Pancreas (tissue), 10 donors: Measurements from ENCODE around the gene PPP2R2D. TPM values are rescaled to one million over a fixed set of nuclear protein-coding genes. Genes with fewer than 3 reads are reported as not detected.

Source experiments
- ATAC-seq, 4 donors: fragments of 200-7000 bp; cut with Tn5 transposase; one replicate each; pipeline versions ENCODE4 v1.8.0 to v1.9.1; 2020; ENCODE audit warnings: mild to moderate bottlenecking in 4 of 4, moderate library complexity in 4 of 4
- DNase-seq, 6 donors: peaks; one replicate each; pipeline ENCODE4 v3.0.0-alpha.2; 2020
- FAIRE-seq: peaks from 2 replicates; lab custom pipeline; 2012; peaks lifted over from hg19 to GRCh38; lab: Jason Lieb, UNC
- H3K27ac ChIP-seq, 4 donors: fragments of 200-600 bp; sonication (generic); 1 replicate in 3 of 4; 2 replicates in 1 of 4; pipeline versions ENCODE4 v1.5.0 to v1.8.0; 2020
- H3K27me3 ChIP-seq, 4 donors: fragments of 200-600 bp; one replicate each; pipeline ENCODE4 v1.8.0; 2021
- H3K36me3 ChIP-seq, 3 donors: fragments of 200-600 bp; sonication (generic) in 1 of 3; one replicate each; pipeline versions ENCODE4 v1.5.0 to v1.8.0; 2020 to 2021
- H3K4me1 ChIP-seq, 3 donors: fragments of 200-600 bp; one replicate each; pipeline ENCODE4 v1.8.0; 2021
- H3K4me3 ChIP-seq, 4 donors: fragments of 200-600 bp; sonication (generic) in 2 of 4; one replicate each; pipeline versions ENCODE4 v1.5.0 to v1.8.0; 2020 to 2021
- H3K9me3 ChIP-seq, 4 donors: fragments of 200-600 bp; one replicate each; pipeline ENCODE4 v1.8.0; 2021
- WGBS, 2 donors: extraction: QIAGEN DNeasy Blood & Tissue Kit; methylation state at CpG; one replicate each; pipeline ENCODE4 v1.1.7; 2013; 5-methylcytosine and 5-hydroxymethylcytosine counted together
- intact Hi-C, 3 donors: fragments of 100-400 bp; cut with DNase I; formaldehyde crosslinking; loops; one replicate each; pipeline versions ENCODE4 v1.11.1 to v1.14.2; 2022
- polyA plus RNA-seq, 2 donors: library from polyadenylated mRNA; stranded (reverse); fragments of 200-250 nt; gene quantifications; one replicate each; pipeline ENCODE4 v1.2.3, GENCODE V29; 2013
- total RNA-seq, 6 donors: library from RNA; stranded (reverse); fragmentation: NEBNext Ultra II Directional in 4 of 6; extraction: Animal tissue kit (Norgen Biotek cat#: 25700) in 4 of 6; gene quantifications; one replicate each; pipeline versions ENCODE4 v1.2.1 to v1.2.4, GENCODE V29; 2021 to 2023
- TF ChIP-seq, protein P1 (sequence below), 4 donors: fragments of 200-600 bp; sonication (generic) in 3 of 4; IDR thresholded peaks; one replicate each; pipeline versions ENCODE4 v1.5.0 to v1.8.0; 2021; ENCODE audit warnings: antibody characterized with exemption in 4 of 4
- donor health status: healthy with polysubstance abuse.
- donor health status: DM: no; HTN: no; CAD: no; lungs with moderate emphysema.
- donor health status: DM: no; HTN: no; CAD: no.
- donor health status: control.
- donor health status: control.
- donor health status: Bipolar disorder and iron deficiency.
- donor health status: DM: yes; HTN: yes; CAD: no.
- donor health status: DM: no; HTN: no; CAD: no.
- donor health status: DM: no; HTN: no; CAD: no.
- donor health status: DM: yes; HTN: yes; CAD: no.

The PPP2R2D gene
- total and polyA plus RNA-seq, 8 donors: 25.5 to 87.7 (median 35.3) TPM

DNA sequence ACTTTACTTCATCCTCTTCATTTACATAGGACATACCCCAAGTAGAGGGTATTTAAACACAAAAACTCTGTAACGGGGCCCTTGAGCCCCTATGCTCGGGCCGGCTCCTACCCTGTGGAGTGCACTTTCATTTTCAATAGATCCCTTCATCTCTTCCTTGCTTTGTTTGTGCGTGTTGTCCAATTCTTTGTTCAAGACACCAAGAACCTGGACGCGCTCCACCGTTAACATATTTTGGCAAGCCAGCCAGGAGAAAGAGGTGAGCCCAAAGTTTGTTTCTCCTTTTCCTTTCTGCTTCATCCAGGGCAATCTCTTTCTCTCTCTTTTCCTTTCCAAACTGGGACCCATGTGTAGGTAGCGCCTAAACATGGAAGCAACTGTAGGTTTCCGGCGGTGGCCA lies 106.9 kb downstream of the PPP2R2D start:
- intact Hi-C loops: no loop called here
- WGBS, 2 donors: 92 to 93% methylated on average over 10 of the region's 10 CpGs

More for the DNA sequence above, 106.9 kb downstream of the PPP2R2D start:
- DNase-seq (no peak), FAIRE-seq (no peak), ATAC-seq (no peak)
- TF ChIP-seq, protein P1, sequence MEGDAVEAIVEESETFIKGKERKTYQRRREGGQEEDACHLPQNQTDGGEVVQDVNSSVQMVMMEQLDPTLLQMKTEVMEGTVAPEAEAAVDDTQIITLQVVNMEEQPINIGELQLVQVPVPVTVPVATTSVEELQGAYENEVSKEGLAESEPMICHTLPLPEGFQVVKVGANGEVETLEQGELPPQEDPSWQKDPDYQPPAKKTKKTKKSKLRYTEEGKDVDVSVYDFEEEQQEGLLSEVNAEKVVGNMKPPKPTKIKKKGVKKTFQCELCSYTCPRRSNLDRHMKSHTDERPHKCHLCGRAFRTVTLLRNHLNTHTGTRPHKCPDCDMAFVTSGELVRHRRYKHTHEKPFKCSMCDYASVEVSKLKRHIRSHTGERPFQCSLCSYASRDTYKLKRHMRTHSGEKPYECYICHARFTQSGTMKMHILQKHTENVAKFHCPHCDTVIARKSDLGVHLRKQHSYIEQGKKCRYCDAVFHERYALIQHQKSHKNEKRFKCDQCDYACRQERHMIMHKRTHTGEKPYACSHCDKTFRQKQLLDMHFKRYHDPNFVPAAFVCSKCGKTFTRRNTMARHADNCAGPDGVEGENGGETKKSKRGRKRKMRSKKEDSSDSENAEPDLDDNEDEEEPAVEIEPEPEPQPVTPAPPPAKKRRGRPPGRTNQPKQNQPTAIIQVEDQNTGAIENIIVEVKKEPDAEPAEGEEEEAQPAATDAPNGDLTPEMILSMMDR (IDR thresholded peaks at IDR 0.05): no peak
- Histone ChIP-seq H3K4me1 (peaks cover 0 to 14% (median 4%) of the 10 kb centered on the region in 3 donors), H3K4me3 (no peak overlapping the region), H3K36me3 (no peaks in the 10 kb centered on the region), H3K27me3 (no peaks in the 10 kb centered on the region), H3K9me3 (no peaks in the 10 kb centered on the region), H3K27ac (no peak overlapping the region)

Other genes with a start within 250 kb of the PPP2R2D start
- gene BNIP3, start 80.9 kb downstream of the PPP2R2D start, total RNA-seq: 100 to 1,000 TPM in 4 of 6 donors, 10 to 100 TPM in 2; 65.7 to 471 (median 217) TPM
- 100 to 1,000 TPM in 1 of 2 donors, 10 to 100 TPM in 1; 84.2 to 166 TPM for gene BNIP3, start 80.9 kb downstream of the PPP2R2D start, polyA plus RNA-seq
- gene JAKMIP3, start 164.9 kb downstream of the PPP2R2D start, total RNA-seq: under 1 TPM; 0.19 to 0.37 (median 0.28) TPM
- 1 to 10 TPM in 1 of 2 donors, under 1 TPM in 1; 0.95 to 1.4 TPM for gene JAKMIP3, start 164.9 kb downstream of the PPP2R2D start, polyA plus RNA-seq